HG02623 (cell line): Measurements from ENCODE around the gene EXTL1.

Experiments used
- ATAC-seq: cut with Tn5 transposase; IDR thresholded peaks from one replicate; pipeline ENCODE4 v1.9.1; 2021; ENCODE audit warnings: moderate library complexity; ENCODE audit not compliant: unreplicated experiment

EXTL1 gene

DNA sequence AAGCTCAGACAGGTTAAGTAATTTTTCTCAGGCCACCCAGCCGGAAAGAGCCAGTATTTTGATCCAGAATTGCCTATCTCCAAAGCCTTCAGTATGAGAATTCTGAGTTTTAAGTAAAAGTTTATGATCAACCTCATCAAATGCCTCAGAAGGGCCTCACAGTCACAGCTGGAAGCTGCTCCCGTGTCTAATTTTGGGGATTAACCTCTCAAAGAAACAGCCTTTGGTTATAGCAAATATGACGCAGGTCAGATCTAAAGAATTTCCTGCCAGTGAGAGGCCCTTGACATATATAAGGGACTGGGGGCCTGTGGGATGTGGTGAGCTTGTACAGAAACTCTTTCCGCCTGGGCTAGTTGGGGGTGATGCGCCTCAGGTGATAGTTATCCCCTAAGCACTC, 2.3 kb downstream of the EXTL1 start:
- ATAC-seq, result no peak

- no peak for ATAC-seq
Measured at GRCh38 chr1:26025060-26025459, 3.5 kb downstream of the EXTL1 start.

- no peak for ATAC-seq
Measured at GRCh38 chr1:26025517-26025916, 3.9 kb downstream of the EXTL1 start.

DNA sequence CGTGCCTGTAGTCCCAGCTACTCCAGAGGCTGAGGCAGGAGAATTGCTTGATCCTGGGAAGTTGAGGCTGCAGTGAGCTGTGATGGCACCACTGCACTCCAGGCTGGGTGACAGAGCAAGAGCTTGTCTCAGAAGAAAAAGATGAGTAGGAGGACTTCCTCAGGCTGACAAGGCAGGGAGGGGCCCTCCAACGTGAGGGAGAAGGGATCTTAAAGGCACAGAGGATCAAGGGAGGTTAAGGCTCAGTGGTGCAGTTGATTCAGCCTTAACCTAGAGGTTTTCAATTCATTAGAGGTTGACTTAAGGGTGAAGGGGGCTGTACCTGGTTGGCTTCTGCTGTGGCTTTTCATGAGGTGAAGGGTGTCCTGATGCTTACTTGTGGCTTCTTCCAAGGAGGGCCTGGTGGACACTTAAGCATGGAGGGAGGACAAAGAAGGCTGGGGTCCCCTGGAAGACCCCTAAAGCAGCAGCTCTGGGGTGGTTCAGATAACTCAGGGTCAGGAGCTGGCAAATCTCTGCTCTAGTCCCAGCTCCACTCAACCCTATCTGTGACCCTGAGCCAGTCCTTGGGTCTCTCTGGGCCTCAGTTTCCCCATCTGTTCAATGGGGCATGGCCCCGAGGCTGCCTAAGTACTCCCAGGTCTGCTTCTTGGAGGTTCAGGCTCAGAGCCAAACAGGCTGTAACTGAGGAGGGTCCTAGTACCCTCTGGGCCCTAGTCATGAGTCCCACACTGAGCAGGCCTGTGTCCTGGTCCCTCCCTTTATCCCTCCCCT, 6.3 kb downstream of the EXTL1 start:
- no peak for ATAC-seq

- no peak for ATAC-seq
Measured at GRCh38 chr1:26028490-26028980, 7.0 kb downstream of the EXTL1 start.

DNA sequence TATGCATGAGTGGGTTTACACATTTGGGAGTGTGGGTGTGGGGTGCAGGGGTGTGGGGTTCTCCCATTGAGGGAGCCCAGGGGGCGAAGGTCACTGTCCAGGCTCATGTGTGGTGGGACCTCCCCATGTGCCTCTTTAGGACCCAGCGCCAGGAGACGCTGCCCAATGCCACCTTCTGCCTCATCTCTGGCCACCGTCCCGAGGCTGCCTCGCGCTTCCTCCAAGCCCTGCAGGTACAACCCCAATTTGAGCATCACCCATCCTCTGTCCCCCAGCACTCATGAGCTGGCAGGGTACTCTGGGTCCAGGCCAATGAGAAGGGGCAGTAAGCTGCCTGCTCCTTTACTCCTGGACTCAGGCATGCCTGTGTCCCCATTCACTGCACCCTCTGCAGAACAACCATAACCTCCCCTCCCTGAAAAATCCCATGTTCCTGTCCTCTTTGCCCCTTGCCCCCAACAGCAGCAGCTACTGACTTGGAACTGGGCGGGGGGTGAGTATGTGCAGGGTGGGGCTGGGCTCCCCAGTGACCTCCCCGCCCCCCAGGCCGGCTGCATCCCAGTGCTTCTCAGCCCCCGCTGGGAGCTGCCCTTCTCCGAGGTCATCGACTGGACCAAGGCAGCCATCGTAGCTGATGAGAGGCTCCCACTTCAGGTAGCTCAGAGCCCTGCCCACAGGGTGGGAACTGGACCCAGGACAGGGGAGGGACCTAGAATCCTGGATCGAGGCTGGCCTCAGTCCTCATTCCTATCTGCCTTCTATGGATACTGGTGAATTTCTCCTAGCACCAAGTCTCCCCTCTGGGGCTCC, 7.7 kb downstream of the EXTL1 start:
- ATAC-seq, result no peak

DNA sequence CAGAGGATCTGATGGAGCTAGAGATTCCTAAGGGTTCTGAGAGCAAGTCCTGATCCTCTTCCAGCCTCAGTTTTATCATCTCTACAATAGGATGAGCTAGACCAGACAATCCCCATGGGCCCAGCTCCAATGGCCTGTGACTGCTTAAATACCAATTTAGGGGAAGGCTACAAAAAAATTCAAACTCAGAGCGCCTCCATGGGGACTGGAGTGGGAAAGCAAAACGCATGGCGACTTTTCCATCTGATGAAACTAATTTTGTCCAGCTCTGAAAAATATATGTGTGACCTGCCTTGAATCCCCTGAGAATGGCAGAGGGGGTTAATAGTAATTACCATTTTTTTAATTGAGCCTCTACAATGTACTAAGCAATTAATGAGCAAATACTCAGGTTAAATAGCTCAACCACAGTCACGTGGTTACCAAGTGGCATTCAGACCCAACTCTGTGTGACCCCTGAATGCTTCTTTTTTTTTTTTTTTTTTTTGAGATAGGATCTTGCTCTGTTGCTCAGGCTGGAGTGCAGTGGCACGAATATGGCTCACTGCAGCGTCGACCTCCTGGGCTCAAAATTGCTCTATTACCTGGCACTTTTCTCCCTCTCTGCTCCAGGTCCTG, 8.4 kb downstream of the EXTL1 start:
- ATAC-seq, result no peak

DNA sequence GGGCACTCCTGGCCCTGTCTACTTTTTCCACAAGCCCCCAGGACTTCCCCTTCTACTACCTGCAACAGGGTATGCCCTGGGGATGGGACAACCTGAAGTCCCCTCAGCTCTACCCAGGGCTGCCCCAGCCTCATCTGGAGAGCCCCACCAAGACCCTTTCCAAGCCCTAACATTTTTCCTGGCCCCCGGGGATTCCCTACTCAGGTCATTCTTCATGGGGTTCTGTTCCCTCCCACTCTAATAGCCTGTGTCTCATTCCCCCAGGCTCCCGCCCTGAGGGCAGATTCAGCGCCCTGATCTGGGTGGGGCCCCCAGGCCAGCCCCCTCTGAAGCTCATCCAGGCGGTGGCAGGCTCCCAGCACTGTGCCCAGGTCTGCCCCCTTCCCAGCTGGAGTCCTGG, 9.6 kb downstream of the EXTL1 start:
- no peak for ATAC-seq

GRCh38 chr1:26031611-26032220, 10.1 kb downstream of the EXTL1 start:
- ATAC-seq, result no peak

GRCh38 chr1:26032656-26033357, 11.2 kb downstream of the EXTL1 start:
- ATAC-seq, result no peak

DNA sequence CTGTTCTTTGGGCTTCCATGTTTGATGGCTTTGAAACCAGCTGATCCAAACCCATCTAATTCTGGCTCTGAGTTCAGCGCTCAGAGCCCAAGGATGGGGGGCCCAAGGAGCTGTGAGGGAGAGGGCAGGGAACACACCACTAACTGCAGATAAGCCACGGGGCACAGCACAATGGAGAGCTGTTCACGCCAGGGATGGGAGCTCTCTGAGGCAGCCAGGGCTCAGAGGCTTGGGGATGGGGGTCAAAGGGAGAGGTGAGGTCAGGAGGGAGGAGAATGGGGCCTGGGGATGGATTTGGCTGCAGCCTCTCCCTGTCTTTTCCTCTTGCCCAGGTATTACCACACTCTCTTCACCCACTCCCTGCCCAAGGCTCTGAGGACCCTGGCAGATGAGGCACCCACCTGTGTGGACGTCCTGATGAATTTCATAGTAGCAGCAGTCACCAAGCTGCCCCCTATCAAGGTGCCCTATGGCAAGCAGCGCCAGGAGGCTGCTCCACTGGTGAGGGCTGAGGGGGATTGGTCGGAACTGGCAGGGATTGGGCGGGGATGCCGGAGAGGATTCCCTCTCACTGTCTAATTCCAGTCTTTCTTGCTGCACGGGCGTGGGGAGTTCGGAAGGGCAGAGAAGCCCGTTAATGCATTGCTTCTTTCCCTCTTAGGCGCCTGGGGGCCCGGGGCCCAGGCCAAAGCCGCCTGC, 13.1 kb downstream of the EXTL1 start:
- ATAC-seq, result no peak

DNA sequence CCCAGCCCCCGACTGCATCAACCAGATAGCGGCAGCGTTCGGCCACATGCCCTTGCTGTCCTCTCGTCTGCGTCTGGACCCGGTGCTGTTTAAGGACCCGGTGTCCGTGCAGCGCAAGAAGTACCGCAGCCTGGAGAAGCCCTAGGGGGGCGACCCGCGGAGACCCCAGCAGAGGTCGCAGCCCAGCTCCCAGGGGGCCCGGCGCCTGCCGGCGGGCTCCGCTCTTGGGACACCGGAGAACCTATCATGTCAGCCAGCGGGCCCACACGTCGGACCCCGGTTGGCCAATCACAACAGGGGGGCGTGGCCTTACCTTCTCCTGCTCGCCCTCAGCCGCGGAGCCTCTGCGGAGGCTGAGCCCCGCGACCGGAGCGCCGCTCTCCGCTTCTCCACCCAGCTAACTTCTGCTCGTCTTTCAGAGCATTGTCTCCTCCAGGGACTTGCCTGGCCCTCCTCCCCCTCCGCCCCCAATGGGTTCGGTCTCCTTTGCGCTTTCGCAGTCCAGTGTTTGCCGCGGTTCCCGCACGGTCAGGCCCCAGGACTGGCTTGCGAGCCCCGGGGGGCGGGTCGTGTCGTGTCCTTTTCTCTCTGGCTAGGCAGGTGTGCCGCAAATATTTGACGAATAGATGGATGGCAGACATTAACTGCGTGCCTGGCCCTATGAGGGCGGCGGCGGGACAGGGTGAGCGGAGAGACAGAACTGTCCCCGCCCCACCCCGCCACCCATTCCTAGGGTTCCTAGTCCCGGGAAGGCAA, 13.8 kb downstream of the EXTL1 start:
- peak; percentile 82 for ATAC-seq

DNA sequence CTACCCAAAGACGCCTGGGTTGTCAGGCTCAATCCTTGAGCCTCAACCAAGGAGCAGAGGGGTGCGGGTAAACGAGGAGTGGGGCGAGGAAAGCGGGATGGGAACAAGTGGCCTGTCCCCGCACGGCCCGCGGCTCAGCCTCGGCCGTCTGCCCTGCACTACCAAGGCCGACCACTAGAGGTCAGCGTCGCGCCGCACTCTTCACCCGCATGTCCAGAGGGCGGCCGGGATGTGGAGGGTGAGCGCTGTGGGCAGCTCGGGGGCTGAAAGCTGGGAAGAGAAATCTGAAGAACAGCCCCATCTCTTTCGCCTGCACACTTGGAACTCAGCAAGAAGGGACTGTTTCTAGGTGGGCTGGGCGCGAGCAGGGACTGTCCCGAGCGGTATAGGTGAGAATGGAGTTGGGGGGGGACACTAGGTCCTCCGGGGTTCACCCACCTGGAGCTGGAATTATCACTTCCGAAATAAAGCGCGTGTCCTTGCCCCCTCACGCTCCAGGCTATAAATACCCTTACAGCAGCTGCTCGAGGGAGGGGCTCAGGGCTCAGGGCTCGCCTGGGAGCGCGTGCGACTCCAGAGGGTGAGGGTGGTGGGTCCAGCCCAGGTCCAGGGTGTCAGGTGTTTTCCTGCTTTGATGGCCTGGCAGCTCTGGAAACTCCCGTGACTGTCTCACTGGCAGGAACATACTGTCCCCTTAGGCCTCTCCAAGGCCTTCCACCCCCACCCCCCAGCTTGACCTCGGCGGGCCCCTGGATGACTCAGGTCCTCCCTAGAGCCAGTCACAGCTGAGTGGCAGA, 14.6 kb downstream of the EXTL1 start:
- peak; percentile 53 for ATAC-seq

DNA sequence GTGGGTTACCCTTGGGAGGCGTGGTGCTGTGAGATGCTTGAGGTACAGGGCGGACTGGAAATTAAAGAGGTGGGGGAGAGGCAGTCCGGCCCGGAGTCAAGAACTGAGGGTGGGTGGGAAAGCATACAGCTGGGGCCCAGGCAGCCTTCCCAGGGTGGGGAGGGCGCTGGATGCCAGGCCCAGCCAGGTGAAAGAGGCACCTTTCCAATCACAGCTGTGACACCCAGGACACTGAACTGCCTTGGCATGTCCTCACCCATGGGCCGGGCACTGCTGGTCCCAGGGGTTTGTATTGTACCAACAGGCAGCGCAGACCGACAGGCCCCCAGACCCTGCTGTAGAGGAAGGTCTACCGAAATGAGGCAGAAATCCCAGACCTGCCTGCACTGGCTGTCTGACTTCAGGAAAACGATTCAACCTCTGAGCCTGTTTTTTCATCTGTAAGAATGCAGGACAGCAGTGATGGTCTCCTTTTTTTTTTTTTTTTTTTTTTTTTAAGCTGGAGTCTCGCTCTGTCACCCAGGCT, 15.2 kb downstream of the EXTL1 start:
- no peak for ATAC-seq

DNA sequence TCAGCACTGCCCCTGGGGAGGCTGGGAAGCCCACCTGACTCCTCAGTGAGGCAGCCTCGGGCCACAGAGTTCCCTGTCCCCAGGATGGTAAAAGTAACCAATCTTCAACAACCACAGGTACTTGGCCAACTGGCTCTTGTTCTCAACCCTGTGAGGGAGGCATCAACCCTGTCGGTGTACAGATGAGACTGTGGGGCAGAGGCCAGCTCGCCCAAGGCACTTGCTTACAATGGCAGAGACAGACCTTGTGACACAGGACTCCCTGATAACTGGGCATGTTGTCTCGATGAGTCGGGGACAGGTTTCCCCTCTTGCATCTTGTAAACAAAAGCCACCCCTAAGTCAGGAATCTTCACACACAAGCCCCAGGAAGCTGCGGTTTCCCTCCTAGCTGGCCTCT, 16.3 kb downstream of the EXTL1 start:
- no peak for ATAC-seq

DNA sequence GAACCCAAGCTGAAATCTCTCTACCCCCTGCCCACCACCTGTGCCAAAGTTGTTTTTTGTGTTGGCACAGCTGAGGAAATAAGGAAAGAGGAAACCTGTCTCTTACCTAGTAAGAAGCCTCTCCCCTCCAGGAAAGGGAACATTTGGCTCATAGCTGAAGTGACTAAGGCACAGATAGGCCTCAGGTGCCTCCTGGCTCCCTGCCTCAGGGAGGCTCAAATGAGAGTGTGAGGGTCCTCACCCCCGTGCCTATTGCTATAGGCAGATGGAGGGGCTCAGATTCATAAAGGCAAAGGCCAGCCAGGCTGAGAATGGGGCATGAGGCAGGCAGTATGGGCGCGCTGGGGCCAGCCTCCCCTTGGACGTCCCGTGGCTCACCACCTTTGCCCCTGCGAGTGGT, 16.9 kb downstream of the EXTL1 start:
- no peak for ATAC-seq

GRCh38 chr1:26038904-26039303, 17.3 kb downstream of the EXTL1 start:
- ATAC-seq, result no peak

DNA sequence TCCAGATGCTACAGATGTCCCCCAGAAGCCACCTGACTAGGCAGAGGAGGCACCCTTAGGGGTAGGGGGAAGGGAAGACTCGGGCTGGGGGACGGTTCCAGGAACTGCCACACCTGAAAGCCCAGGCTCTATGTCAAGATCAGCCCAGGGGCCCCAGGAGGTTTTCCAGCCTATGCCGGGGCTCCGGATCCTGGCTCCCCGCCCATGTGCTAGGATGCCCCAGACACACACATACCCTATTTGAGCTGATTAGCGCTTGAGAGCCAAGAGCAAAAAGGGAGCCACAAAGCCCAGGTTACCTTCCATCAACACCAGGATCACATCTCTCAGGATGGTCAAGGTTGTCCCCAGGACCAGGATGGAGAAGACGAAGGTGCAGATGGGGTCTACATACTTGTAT, 19.8 kb downstream of the EXTL1 start:
- ATAC-seq, result no peak
